ENCODE results near the gene PARD3B. TPM values are rescaled to one million over a fixed set of nuclear protein-coding genes. Genes with fewer than 3 reads are reported as not detected.

PARD3B gene
- total RNA-seq, 1 experiment from 2014 or later, result 0.37 TPM

GRCh38 chr2:204576362-204576979, 31.2 kb downstream of the PARD3B start:
- in situ Hi-C loops (cut with HindIII; ENCODE audit: low pct_unique_long_range_greater_than_20kb, low sequenced_read_pairs), result no loop called here
- no peak for DNase-seq (ENCODE audit: low read depth, low spot score)

GRCh38 chr2:204578928-204579598, 33.8 kb downstream of the PARD3B start:
- in situ Hi-C loops (cut with HindIII; ENCODE audit: low pct_unique_long_range_greater_than_20kb, low sequenced_read_pairs), result no loop called here

GRCh38 chr2:204581946-204582345, 36.7 kb downstream of the PARD3B start:
- in situ Hi-C loops (cut with HindIII; ENCODE audit: low pct_unique_long_range_greater_than_20kb, low sequenced_read_pairs), result no loop called here
- DNase-seq (ENCODE audit: low read depth, low spot score), result no peak

More at GRCh38 chr2:204578928-204579598, 33.8 kb downstream of the PARD3B start:
- no peak for DNase-seq (ENCODE audit: low read depth, low spot score)

GRCh38 chr2:204583773-204584172, 38.5 kb downstream of the PARD3B start:
- in situ Hi-C loops (cut with HindIII; ENCODE audit: low pct_unique_long_range_greater_than_20kb, low sequenced_read_pairs), result no loop called here
- DNase-seq (ENCODE audit: low read depth, low spot score), result no peak

- DNase-seq (ENCODE audit: low read depth, low spot score), result no peak
- in situ Hi-C loops (cut with HindIII; ENCODE audit: low pct_unique_long_range_greater_than_20kb, low sequenced_read_pairs), result no loop called here
These were observed 40.7 kb downstream of the PARD3B start for GRCh38 chr2:204585930-204586329.

GRCh38 chr2:204586444-204587180, 41.3 kb downstream of the PARD3B start:
- in situ Hi-C loops (cut with HindIII; ENCODE audit: low pct_unique_long_range_greater_than_20kb, low sequenced_read_pairs), result no loop called here

GRCh38 chr2:204590063-204590462, 44.8 kb downstream of the PARD3B start:
- no peak for DNase-seq (ENCODE audit: low read depth, low spot score)
- in situ Hi-C loops (cut with HindIII; ENCODE audit: low pct_unique_long_range_greater_than_20kb, low sequenced_read_pairs), result no loop called here

More at GRCh38 chr2:204586444-204587180, 41.3 kb downstream of the PARD3B start:
- DNase-seq (ENCODE audit: low read depth, low spot score), result no peak

GRCh38 chr2:204591225-204591624, 46.0 kb downstream of the PARD3B start:
- DNase-seq (ENCODE audit: low read depth, low spot score), result no peak
- in situ Hi-C loops (cut with HindIII; ENCODE audit: low pct_unique_long_range_greater_than_20kb, low sequenced_read_pairs), result no loop called here

GRCh38 chr2:204604061-204604460, 58.8 kb downstream of the PARD3B start:
- in situ Hi-C loops (cut with HindIII; ENCODE audit: low pct_unique_long_range_greater_than_20kb, low sequenced_read_pairs), result no loop called here
- DNase-seq (ENCODE audit: low read depth, low spot score), result no peak

- in situ Hi-C loops (cut with HindIII; ENCODE audit: low pct_unique_long_range_greater_than_20kb, low sequenced_read_pairs), result no loop called here
- DNase-seq (ENCODE audit: low read depth, low spot score), result no peak
These were observed 63.1 kb downstream of the PARD3B start for GRCh38 chr2:204608237-204608939.

GRCh38 chr2:204611017-204611631, 65.8 kb downstream of the PARD3B start:
- in situ Hi-C loops (cut with HindIII; ENCODE audit: low pct_unique_long_range_greater_than_20kb, low sequenced_read_pairs), result no loop called here
- no peak for DNase-seq (ENCODE audit: low read depth, low spot score)

GRCh38 chr2:204611764-204612163, 66.5 kb downstream of the PARD3B start:
- in situ Hi-C loops (cut with HindIII; ENCODE audit: low pct_unique_long_range_greater_than_20kb, low sequenced_read_pairs), result no loop called here

GRCh38 chr2:204613635-204614034, 68.4 kb downstream of the PARD3B start:
- in situ Hi-C loops (cut with HindIII; ENCODE audit: low pct_unique_long_range_greater_than_20kb, low sequenced_read_pairs), result no loop called here
- no peak for DNase-seq (ENCODE audit: low read depth, low spot score)

More at GRCh38 chr2:204611764-204612163, 66.5 kb downstream of the PARD3B start:
- DNase-seq (ENCODE audit: low read depth, low spot score), result no peak

GRCh38 chr2:204615456-204615855, 70.2 kb downstream of the PARD3B start:
- in situ Hi-C loops (cut with HindIII; ENCODE audit: low pct_unique_long_range_greater_than_20kb, low sequenced_read_pairs), result no loop called here

GRCh38 chr2:204625135-204625534, 79.9 kb downstream of the PARD3B start:
- peak; percentile 40 for DNase-seq (ENCODE audit: low read depth, low spot score)
- in situ Hi-C loops (cut with HindIII; ENCODE audit: low pct_unique_long_range_greater_than_20kb, low sequenced_read_pairs), result no loop called here

More at GRCh38 chr2:204615456-204615855, 70.2 kb downstream of the PARD3B start:
- no peak for DNase-seq (ENCODE audit: low read depth, low spot score)

GRCh38 chr2:204628926-204629712, 83.8 kb downstream of the PARD3B start:
- DNase-seq (ENCODE audit: low read depth, low spot score), result no peak

GRCh38 chr2:204632410-204632809, 87.1 kb downstream of the PARD3B start:
- no peak for DNase-seq (ENCODE audit: low read depth, low spot score)
- in situ Hi-C loops (cut with HindIII; ENCODE audit: low pct_unique_long_range_greater_than_20kb, low sequenced_read_pairs), result no loop called here

More at GRCh38 chr2:204628926-204629712, 83.8 kb downstream of the PARD3B start:
- in situ Hi-C loops (cut with HindIII; ENCODE audit: low pct_unique_long_range_greater_than_20kb, low sequenced_read_pairs), result no loop called here
